GM19438 (cell line): ENCODE data around the gene AKR7A3.
"Not testable (repeated sequence)": the region's sequence is repeated elsewhere in the genome, so short reads cannot be mapped to it uniquely, and the experiment has no call there.

ENCODE experiments used
- ATAC-seq: cut with Tn5 transposase; IDR thresholded peaks from one replicate; pipeline ENCODE4 v1.9.1; 2021; ENCODE audit warnings: low read depth; ENCODE audit not compliant: unreplicated experiment

The AKR7A3 gene

DNA sequence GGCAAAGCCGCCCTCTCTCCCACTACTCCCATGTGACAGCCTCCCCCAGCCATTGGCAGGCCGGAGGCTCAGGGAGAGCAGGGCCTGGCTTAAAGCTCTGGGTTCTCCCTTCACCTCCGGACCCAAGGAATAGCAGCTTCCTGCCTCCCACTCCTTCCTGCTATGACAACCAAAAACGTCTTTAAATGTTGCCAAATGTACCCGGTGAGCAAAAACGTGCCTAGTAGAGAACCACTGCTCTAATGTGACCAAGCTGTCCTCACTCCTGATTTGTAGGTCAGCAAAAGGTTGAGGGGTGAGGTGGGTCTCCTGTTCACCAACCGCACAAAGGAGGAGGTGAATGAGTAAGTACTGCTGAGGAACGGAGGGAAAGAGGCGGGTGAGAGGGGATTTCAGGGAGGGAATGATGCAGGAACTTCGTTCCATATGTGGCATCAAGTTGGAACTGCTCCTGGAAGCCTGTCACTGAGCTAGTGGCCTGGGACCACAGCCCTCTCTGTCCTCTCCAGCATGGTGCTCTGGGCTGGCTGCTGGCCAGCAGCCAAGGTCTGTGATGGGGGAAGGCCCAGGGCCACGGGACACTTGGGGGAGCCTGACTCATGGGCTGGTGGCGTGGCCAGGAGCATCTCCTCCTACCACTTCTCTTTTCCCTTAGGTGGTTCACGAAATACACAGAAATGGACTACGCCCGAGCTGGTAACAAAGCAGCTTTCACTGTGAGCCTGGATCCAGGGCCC lies 31.2 kb downstream of the AKR7A3 start:
- no peak for ATAC-seq

DNA sequence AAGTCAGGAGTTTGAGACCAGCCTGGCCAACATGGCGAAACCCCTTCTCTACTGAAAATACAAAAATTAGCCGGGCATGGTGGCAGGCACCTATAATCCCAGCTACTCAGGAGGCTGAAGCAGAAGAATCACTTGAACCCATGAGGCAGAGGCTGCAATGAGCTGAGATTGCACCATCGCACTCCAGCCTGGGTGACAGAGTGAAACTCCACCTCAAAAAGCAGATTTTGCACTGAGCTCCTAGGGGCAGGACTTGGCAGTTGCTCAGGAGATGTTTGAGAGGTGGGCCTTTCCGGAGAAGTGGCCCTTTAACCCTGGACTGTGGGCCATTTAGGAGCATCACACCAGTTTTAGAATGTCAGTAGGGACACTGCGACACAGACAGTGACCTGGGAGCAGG lies 32.3 kb downstream of the AKR7A3 start:
- not testable (repeated sequence) for ATAC-seq

DNA sequence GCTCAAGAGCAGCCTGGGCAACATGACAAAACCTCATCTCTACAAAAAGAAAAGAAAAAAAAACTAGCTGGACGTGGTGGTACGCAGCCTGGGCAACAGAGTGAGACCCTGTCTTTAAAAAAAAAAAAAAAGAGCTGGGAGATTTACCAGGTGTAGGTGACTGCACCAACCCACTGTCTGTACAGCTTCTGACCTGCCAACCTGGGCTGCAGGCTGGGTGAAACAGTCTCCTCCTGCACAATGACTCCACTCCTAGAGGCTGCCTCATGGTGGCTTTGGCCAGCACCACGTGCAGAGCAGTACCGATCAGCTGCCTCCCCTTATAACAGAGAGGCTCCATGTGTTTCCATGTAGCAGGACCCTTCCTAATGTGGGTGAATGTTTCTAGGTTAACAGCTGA lies 33.3 kb downstream of the AKR7A3 start:
- ATAC-seq, result no peak

DNA sequence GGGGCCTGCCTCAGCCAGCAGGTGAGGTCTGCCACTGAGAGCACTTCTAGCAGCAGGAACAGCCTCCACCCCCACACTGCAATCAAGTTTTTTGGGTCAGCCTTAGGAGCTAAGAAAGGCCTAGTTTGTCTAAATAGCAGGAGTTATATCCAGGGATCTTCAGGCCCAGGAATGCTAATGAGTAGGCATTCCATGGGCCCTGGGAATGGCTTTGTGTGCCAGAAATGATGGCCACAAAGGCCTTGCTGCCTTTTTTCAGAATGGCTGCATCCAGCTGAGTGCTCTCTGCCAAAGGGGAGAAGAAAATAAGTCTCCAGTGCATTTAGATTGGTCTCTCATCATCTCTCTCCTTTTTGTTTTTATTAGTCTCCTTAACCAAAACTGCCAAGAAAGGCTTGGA lies 34.2 kb downstream of the AKR7A3 start:
- ATAC-seq, result no peak

DNA sequence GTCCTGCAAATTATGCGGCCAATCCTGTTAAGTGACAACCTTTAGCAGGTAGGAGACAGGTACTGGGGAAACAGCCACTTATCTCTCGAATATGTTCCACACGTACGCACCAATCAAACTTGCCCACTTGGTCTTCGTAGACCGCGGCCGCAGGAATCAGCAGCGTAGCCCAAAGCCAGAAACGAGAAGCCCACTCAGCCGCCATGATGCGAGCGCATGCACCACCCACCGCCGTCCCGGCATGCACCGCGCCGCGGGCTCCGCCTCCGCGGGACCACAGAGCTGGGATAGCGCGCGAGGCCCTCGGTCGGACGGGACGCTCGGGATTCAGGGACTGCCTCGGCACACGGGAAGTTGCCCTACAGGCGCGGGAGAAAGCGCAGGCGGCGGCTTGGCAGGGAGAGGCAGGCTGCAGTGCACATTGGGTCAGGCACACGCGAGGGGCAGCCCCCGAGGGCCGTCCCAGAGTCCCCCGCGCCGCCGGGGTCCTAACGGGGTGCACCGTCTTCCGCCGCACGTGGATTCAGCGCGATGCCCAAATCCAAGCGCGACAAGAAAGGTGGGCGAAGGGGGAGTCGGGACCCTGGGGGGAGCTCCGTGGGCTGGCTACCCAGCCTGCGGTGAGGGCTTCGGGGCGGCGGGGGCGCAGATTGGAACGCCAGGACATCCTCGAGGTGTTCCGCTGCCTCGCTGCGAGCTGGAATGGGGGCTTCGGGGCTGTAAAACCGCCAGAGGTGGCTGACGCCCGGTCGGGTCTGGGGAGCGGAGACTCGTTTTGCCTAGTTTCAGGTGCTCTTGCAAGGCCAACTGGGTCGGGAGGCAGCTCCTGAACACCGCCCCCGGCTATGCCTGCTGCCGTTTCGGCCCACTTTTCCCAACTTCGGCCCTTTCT lies 37.0 kb downstream of the AKR7A3 start, which contains the start of the genes EMC1 and MRTO4:
EMC1 (minus strand) TSS at position 220 of the 892 bp plus-strand sequence; CDS start at position 205, 15 bp downstream.
MRTO4 (plus strand) TSS at position 501 of the 892 bp plus-strand sequence; CDS start at position 532, 31 bp downstream.
- peak; percentile 80 for ATAC-seq

DNA sequence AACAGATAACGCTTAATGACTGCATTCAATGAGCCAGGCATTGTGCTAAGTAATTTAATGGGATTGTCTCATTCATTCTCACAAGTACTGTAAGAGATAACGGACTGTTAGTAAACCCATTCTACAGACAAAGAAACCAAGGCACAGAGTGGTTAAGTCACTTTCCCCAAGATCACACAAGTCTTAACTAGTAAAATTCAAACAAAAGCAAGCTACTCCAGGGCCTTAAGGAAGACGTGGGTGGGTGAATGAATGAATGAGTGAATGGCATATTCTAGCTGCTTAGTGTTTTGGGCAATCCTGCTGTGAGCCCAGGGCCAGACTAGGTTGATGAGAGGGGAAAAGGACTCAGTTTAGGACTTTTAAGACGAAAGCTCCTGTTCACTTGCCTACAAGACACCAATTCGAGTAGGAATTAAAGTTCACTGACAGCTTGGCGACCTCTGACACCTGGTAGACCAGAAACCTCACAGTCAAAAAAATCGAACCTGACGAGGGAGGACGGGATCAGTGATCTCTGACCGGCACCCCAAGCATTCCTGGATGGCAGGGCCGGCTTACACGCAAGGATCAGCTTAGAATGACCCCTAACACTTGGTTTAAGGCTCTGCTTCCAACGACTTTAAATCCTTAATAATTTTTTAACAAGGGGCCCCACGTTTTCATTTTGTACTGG lies 37.8 kb downstream of the AKR7A3 start:
- no peak for ATAC-seq

DNA sequence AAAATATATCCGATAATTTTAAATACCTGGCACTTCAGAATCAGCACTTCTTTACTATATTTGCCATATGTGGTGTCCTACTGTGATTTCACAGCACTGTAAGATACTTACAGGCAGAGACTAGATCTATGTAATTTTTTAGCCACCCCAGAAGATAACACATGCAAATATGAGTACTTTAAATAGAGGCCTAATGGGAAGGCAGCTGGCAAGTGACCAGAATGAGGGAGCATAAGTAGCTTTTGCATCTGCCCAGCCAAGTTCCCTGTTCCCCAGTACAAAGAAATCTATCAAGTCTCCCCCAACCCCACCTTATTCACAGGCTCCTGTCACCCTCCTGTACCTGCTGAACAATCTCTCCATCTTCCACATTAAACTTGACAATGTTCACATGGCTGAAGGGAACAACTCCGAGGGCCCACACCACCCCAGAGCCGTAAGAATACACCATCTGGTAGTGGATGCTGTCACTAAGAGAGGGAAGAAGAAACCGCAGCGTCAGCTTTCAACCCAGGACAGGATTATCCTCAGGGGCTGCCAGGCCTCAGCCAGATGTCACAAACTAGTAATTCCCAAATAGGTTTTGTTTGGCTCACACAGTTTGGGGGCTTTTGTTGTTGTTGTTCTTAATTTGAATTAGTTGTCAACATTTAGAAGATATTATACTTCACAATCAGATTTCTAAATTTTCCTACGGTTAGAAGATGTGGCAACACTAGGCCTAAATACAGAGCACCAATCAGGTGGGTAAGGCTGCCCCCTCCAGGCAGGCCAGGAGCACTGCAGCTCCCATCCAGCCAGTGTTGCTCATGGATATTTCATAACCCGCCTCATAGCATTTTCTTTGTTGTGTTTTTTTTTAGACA lies 47.7 kb downstream of the AKR7A3 start:
- ATAC-seq, result no peak

DNA sequence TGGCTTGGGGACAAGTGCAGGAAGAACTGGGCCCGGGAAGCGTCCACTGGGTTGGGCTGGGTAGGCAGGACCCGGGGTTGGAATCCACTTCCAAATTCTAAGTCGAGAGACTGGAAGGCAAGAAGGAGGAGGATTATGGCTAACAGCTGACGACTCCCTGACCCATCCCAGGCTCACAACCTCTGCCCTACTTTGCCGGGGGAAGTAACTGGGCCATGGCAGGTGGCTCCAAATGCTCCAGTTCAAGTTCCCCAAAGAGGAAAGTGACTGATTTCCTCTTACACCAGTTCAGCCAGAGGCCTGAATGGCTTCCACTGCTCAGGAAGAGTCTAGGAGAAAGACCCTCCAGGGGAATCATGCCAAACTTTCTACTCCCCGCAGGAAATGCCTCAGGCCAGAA lies 48.7 kb downstream of the AKR7A3 start:
- ATAC-seq, result no peak

DNA sequence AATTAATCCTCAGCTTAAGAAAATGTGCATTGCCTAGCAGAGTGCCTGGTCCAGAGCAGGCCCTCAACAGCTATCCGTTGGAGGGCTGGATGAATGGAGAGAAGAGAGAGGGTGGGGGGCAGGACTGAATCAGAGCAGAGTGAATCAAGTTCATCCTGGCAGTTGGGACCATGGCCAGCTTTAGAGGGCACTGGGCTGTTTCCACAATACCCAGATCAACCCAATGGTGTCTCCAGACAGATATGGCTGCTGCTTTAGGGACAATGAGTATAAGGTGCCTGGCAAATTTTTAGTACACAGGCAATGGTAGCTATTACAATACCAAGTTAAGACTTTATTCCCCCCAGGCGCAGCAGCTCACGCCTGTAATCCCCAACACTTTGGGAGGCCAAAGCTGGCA lies 54.3 kb downstream of the AKR7A3 start:
- no peak for ATAC-seq
